Measurements from ENCODE around the gene ACSBG1. TPM values are rescaled to one million over a fixed set of nuclear protein-coding genes. Genes with fewer than 3 reads are reported as not detected.

Gene ACSBG1
- total and polyA plus RNA-seq, 2 experiments from 2014 or later = 0.04 TPM; not detected in 1

GRCh38 chr15:78216276-78217104 is 17.9 kb downstream of the ACSBG1 start:
- no peak overlapping the region for H3K27ac ChIP-seq
- no peak overlapping the region for H2AFZ ChIP-seq
- H3K79me2 ChIP-seq (ENCODE audit: insufficient read depth) = no peaks in the 10 kb centered on the region
- no peaks in the 10 kb centered on the region for H3K36me3 ChIP-seq (ENCODE audit: low read depth)
- TF ChIP-seq EZH2 (IDR thresholded peaks at IDR 0.05; ENCODE audit: insufficient read depth, poor library complexity, severe bottlenecking) (no peak), EZH2phosphoT487 (IDR thresholded peaks at IDR 0.05; ENCODE audit: insufficient read depth, low read depth) (no peak)
- no peak overlapping the region for H3K4me2 ChIP-seq (ENCODE audit: unreplicated experiment)
- H3K9me3 ChIP-seq (ENCODE audit: low read depth) = no peaks in the 10 kb centered on the region
- no peaks in the 10 kb centered on the region; the same call in 1 of the 2 replicates for H3F3A ChIP-seq (ENCODE audit: insufficient read depth)
- H3K9me2 ChIP-seq (ENCODE audit: insufficient read depth) = no peaks in the 10 kb centered on the region
- H4K20me1 ChIP-seq (ENCODE audit: insufficient read depth) = no peaks in the 10 kb centered on the region
- H3K4me1 ChIP-seq (ENCODE audit: insufficient read depth) = peaks cover 22% of the 10 kb centered on the region
- H3K27me3 ChIP-seq (replicated peaks; ENCODE audit: insufficient read depth) = no peaks in the 10 kb centered on the region
- peak; percentile 76 for DNase-seq
- no peak overlapping the region for H3K4me3 ChIP-seq
- in situ Hi-C loops (cut with MboI) = no loop called here
- WGBS, 2 experiments (ENCODE audit: low coverage in 1 of 2, low lambda C conversion rate in 2 of 2, missing lambda C conversion rate in 2 of 2) = 59 to 60% methylated on average over 7 of the region's 7 CpGs
- no peak overlapping the region for H3K9ac ChIP-seq

DNA sequence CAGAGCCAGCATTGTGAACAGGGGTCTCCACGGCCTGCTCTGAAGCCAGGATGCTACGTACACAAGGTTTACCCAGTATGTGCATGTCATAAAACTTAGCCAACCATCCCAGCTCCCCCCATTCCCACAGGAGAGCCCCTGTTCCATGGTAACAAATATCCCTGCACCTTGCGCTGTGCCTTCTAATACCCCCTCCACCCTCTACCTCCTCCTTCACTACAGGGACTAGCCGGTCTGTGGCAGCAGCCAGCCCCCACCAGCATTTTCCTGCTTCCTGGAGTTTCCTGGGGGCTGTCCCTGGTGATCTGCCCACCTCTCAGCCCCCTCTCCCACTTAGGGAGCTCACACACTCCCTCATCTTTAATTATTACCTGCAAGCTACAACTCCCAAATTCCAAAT is 20.4 kb downstream of the ACSBG1 start:
- no peak overlapping the region for H3K4me2 ChIP-seq (ENCODE audit: unreplicated experiment)
- peaks cover 22% of the 10 kb centered on the region for H3K4me1 ChIP-seq (ENCODE audit: insufficient read depth)
- in situ Hi-C loops (cut with MboI) = no loop called here
- no peaks in the 10 kb centered on the region for H4K20me1 ChIP-seq (ENCODE audit: insufficient read depth)
- no peaks in the 10 kb centered on the region for H3K9me3 ChIP-seq (ENCODE audit: low read depth)
- H3K27me3 ChIP-seq (replicated peaks; ENCODE audit: insufficient read depth) = no peaks in the 10 kb centered on the region
- H3K36me3 ChIP-seq (ENCODE audit: low read depth) = no peaks in the 10 kb centered on the region
- no peak for DNase-seq
- no peak overlapping the region for H3K27ac ChIP-seq
- H3K79me2 ChIP-seq (ENCODE audit: insufficient read depth) = no peaks in the 10 kb centered on the region
- WGBS, 2 experiments (ENCODE audit: low coverage in 1 of 2, low lambda C conversion rate in 2 of 2, missing lambda C conversion rate in 2 of 2) = 86 to 89% methylated on average over 4 of the region's 4 CpGs
- H3K9ac ChIP-seq = no peak overlapping the region
- no peak for TF ChIP-seq EZH2 (IDR thresholded peaks at IDR 0.05; ENCODE audit: insufficient read depth, poor library complexity, severe bottlenecking)
- no peak for TF ChIP-seq EZH2phosphoT487 (IDR thresholded peaks at IDR 0.05; ENCODE audit: insufficient read depth, low read depth)
- no peaks in the 10 kb centered on the region; the same call in 1 of the 2 replicates for H3F3A ChIP-seq (ENCODE audit: insufficient read depth)
- no peaks in the 10 kb centered on the region for H3K9me2 ChIP-seq (ENCODE audit: insufficient read depth)
- H2AFZ ChIP-seq = no peak overlapping the region
- no peak overlapping the region for H3K4me3 ChIP-seq

- in situ Hi-C loops (cut with MboI) = no loop called here
- no peak for DNase-seq
- H3K9me2 ChIP-seq (ENCODE audit: insufficient read depth) = no peaks in the 10 kb centered on the region
- H3K4me2 ChIP-seq (ENCODE audit: unreplicated experiment) = no peak overlapping the region
- H3K9me3 ChIP-seq (ENCODE audit: low read depth) = no peaks in the 10 kb centered on the region
- no peak overlapping the region for H3K27ac ChIP-seq
- TF ChIP-seq EZH2 (IDR thresholded peaks at IDR 0.05; ENCODE audit: insufficient read depth, poor library complexity, severe bottlenecking) = no peak
- TF ChIP-seq EZH2phosphoT487 (IDR thresholded peaks at IDR 0.05; ENCODE audit: insufficient read depth, low read depth) = no peak
- no peaks in the 10 kb centered on the region for H3K27me3 ChIP-seq (replicated peaks; ENCODE audit: insufficient read depth)
- no peak overlapping the region for H3K9ac ChIP-seq
- H4K20me1 ChIP-seq (ENCODE audit: insufficient read depth) = no peaks in the 10 kb centered on the region
- H3K36me3 ChIP-seq (ENCODE audit: low read depth) = no peaks in the 10 kb centered on the region
- WGBS, 2 experiments (ENCODE audit: low coverage in 1 of 2, low lambda C conversion rate in 2 of 2, missing lambda C conversion rate in 2 of 2) = 78 to 79% methylated on average over 6 of the region's 6 CpGs
- peaks cover 22% of the 10 kb centered on the region for H3K4me1 ChIP-seq (ENCODE audit: insufficient read depth)
- H3K79me2 ChIP-seq (ENCODE audit: insufficient read depth) = no peaks in the 10 kb centered on the region
- no peak overlapping the region for H2AFZ ChIP-seq
- H3K4me3 ChIP-seq = no peak overlapping the region
- H3F3A ChIP-seq (ENCODE audit: insufficient read depth) = no peaks in the 10 kb centered on the region; the same call in 1 of the 2 replicates
Measured at GRCh38 chr15:78213425-78213750, 21.0 kb downstream of the ACSBG1 start.

DNA sequence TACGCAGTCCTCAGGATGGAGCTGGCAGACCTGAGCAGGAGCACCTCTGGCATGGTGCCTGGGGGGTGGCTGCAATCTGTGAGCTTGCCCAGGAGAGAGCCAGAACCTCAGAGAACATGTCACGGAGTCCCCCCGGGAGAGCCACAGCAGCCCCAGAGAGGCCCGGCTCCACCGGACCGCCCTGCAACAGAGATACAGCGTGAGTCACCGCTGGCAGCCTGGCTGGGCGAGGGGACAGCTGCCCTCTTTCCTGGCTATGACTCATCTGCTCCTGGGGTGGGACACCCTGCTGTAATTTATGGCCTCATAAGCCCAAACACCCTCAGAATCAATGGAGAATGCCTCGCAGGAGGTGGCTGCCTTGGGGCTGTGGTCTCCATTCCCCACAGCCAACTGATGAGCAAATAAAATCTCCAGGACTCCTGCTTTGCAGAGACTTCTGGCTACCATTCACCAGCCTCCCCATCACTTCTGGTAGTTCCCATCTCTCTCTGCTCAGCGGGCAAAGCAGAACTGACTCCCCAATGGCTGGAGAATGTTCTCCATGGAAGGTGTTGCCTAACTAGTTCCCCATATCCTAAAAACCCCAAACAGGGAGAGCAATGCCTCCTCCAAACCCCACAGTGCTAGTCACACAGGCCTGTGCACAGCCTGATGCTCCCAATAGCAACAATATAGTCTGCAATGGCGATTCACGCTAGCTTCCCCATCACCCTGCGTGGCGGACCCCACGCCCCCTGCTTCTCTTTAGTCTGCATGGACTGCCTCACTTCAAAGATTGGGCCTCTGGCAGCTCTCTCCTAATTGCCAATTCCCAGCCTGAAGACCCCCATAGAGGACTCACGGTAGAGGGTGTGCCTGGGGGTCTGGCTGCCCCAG is 21.6 kb downstream of the ACSBG1 start:
- H3K9me3 ChIP-seq (ENCODE audit: low read depth) = no peaks in the 10 kb centered on the region
- peak overlapping the region; percentile 47 for H3K4me2 ChIP-seq (ENCODE audit: unreplicated experiment)
- H4K20me1 ChIP-seq (ENCODE audit: insufficient read depth) = no peaks in the 10 kb centered on the region
- 36 to 42% methylated on average over 14 to 17 of the region's 17 CpGs for WGBS, 2 experiments (ENCODE audit: low coverage in 1 of 2, low lambda C conversion rate in 2 of 2, missing lambda C conversion rate in 2 of 2)
- H3K27me3 ChIP-seq (replicated peaks; ENCODE audit: insufficient read depth) = no peaks in the 10 kb centered on the region
- DNase-seq = peak; percentile 91
- H3K4me1 ChIP-seq (ENCODE audit: insufficient read depth) = peaks cover 22% of the 10 kb centered on the region
- H3K79me2 ChIP-seq (ENCODE audit: insufficient read depth) = no peaks in the 10 kb centered on the region
- no peak overlapping the region for H3K4me3 ChIP-seq
- no peak overlapping the region for H3K9ac ChIP-seq
- in situ Hi-C loops (cut with MboI) = no loop called here
- H3K9me2 ChIP-seq (ENCODE audit: insufficient read depth) = no peaks in the 10 kb centered on the region
- H3K36me3 ChIP-seq (ENCODE audit: low read depth) = no peaks in the 10 kb centered on the region
- H3F3A ChIP-seq (ENCODE audit: insufficient read depth) = no peaks in the 10 kb centered on the region; the same call in 1 of the 2 replicates
- no peak overlapping the region for H3K27ac ChIP-seq
- H2AFZ ChIP-seq = no peak overlapping the region
- no peak for TF ChIP-seq EZH2 (IDR thresholded peaks at IDR 0.05; ENCODE audit: insufficient read depth, poor library complexity, severe bottlenecking)
- no peak for TF ChIP-seq EZH2phosphoT487 (IDR thresholded peaks at IDR 0.05; ENCODE audit: insufficient read depth, low read depth)

Data from GM23248 (cell line).